NCI-H1105 (cell line): ENCODE data around the gene AKR1C2.
"Not testable (repeated sequence)": the region's sequence is repeated elsewhere in the genome, so short reads cannot be mapped to it uniquely, and the experiment has no call there.

Source experiments
- DNase-seq: peaks from one replicate; lab custom pipeline; 2025; lab: John Stamatoyannopoulos, UW

AKR1C2 gene

GRCh38 chr10:5023177-5023805, 19.6 kb upstream of the AKR1C2 start:
- DNase-seq: no peak

- DNase-seq: not testable (repeated sequence)
Observed at GRCh38 chr10:5021624-5022290, 18.1 kb upstream of the AKR1C2 start.

- DNase-seq: peak; percentile 59
Observed at GRCh38 chr10:5019770-5020612, 16.3 kb upstream of the AKR1C2 start.

- not testable (repeated sequence) for DNase-seq
Observed at GRCh38 chr10:5018671-5019277, 15.1 kb upstream of the AKR1C2 start.

GRCh38 chr10:5018134-5018533, 14.5 kb upstream of the AKR1C2 start:
- no peak for DNase-seq

GRCh38 chr10:5014936-5015335, 11.3 kb upstream of the AKR1C2 start:
- DNase-seq: no peak

- not testable (repeated sequence) for DNase-seq
Observed at GRCh38 chr10:5014200-5014910, 10.7 kb upstream of the AKR1C2 start.

- DNase-seq: no peak
Observed at GRCh38 chr10:5013385-5013784, 9.7 kb upstream of the AKR1C2 start.

GRCh38 chr10:5012595-5012994, 8.9 kb upstream of the AKR1C2 start:
- DNase-seq: no peak

- not testable (repeated sequence) for DNase-seq
Observed at GRCh38 chr10:5011392-5011791, 7.7 kb upstream of the AKR1C2 start.

GRCh38 chr10:5010043-5010442, 6.4 kb upstream of the AKR1C2 start:
- not testable (repeated sequence) for DNase-seq

GRCh38 chr10:5008857-5009548, 5.3 kb upstream of the AKR1C2 start:
- not testable (repeated sequence) for DNase-seq

- not testable (repeated sequence) for DNase-seq
Observed at GRCh38 chr10:5004501-5004900, 844 bp upstream of the AKR1C2 start.

GRCh38 chr10:5004030-5004385, 351 bp upstream of the AKR1C2 start:
- DNase-seq: not testable (repeated sequence)

GRCh38 chr10:5002013-5002727, 1.5 kb downstream of the AKR1C2 start:
- DNase-seq: no peak

- DNase-seq: no peak
Observed at GRCh38 chr10:4998671-4999070, 5.0 kb downstream of the AKR1C2 start.

- not testable (repeated sequence) for DNase-seq
Observed at GRCh38 chr10:4994260-4994659, 9.4 kb downstream of the AKR1C2 start.

- not testable (repeated sequence) for DNase-seq
Observed at GRCh38 chr10:4992564-4992963, 11.1 kb downstream of the AKR1C2 start.

GRCh38 chr10:4991463-4991862, 12.2 kb downstream of the AKR1C2 start:
- not testable (repeated sequence) for DNase-seq

- DNase-seq: no peak
Observed at GRCh38 chr10:4990217-4990616, 13.4 kb downstream of the AKR1C2 start.
